Endothelial cell (in vitro differentiated cells): ENCODE measurements around the gene UBL4A. TPM values are rescaled to one million over a fixed set of nuclear protein-coding genes. Genes with fewer than 3 reads are reported as not detected.

Source experiments
- DNase-seq: peaks from one replicate; pipeline ENCODE4 v3.0.0; 2021; ENCODE audit warnings: low spot score
- H3K27ac Mint-ChIP-seq: one replicate; pipeline ENCODE4 v1.8.0; 2021; ENCODE audit warnings: mixed read lengths, inconsistent platforms; ENCODE audit not compliant: unreplicated experiment
- H3K27me3 Mint-ChIP-seq: one replicate; pipeline ENCODE4 v1.8.0; 2021; ENCODE audit warnings: mild to moderate bottlenecking, moderate library complexity, mixed read lengths, inconsistent platforms; ENCODE audit not compliant: unreplicated experiment
- H3K36me3 Mint-ChIP-seq: one replicate; pipeline ENCODE4 v1.8.0; 2021; ENCODE audit warnings: mild to moderate bottlenecking, low read depth, mixed read lengths, inconsistent platforms; ENCODE audit not compliant: unreplicated experiment
- H3K4me1 Mint-ChIP-seq: one replicate; pipeline ENCODE4 v1.8.0; 2021; ENCODE audit warnings: mild to moderate bottlenecking, mixed read lengths, inconsistent platforms; ENCODE audit not compliant: unreplicated experiment
- H3K4me3 Mint-ChIP-seq: one replicate; pipeline ENCODE4 v1.8.0; 2021; ENCODE audit warnings: mild to moderate bottlenecking, mixed read lengths, inconsistent platforms; ENCODE audit not compliant: unreplicated experiment
- H3K9me3 Mint-ChIP-seq: one replicate; pipeline ENCODE4 v1.8.0; 2021; ENCODE audit warnings: mixed read lengths, inconsistent platforms; ENCODE audit not compliant: unreplicated experiment
- total RNA-seq: library from RNA; stranded (reverse); fragmentation: NEBNext Ultra II Directional; extraction: Animal tissue kit (Norgen Biotek cat#: 25700); gene quantifications from one replicate; pipeline ENCODE4 v1.2.1, GENCODE V29; 2021; ENCODE audit not compliant: unreplicated experiment
- TF ChIP-seq, protein P1 (sequence below): fragments of 200-600 bp; sonication (generic); IDR thresholded peaks from one replicate; pipeline ENCODE4 v1.5.0; 2021; ENCODE audit warnings: antibody characterized with exemption; ENCODE audit not compliant: unreplicated experiment

The UBL4A gene
- total RNA-seq, 1 donor from 2014 or later: 16.8 TPM

DNA sequence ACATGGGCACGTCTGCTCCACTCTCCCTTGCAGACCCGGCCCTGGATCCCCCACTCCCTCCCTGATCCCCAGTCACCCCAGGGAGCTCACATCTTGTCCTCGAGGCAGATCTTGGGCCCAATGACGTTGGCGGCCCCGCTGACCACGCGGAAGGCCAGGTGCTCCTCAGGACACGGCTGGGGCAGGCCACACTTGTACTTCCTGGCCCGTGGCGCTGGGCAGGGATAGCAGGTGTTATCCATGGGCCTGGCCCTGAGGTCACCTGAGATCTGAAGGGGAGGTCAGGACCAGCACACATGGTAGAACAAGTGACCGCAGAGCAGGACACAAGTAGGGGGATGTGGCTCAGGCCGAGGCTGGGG lies 21.9 kb upstream of the UBL4A start:
- H3K27me3 Mint-ChIP-seq: no peaks in the 10 kb centered on the region
- H3K4me1 Mint-ChIP-seq: no peaks in the 10 kb centered on the region
- no peak overlapping the region for H3K27ac Mint-ChIP-seq
- no peak for DNase-seq
- H3K4me3 Mint-ChIP-seq: no peak overlapping the region
- no peaks in the 10 kb centered on the region for H3K9me3 Mint-ChIP-seq
- H3K36me3 Mint-ChIP-seq: peaks cover 19% of the 10 kb centered on the region
- TF ChIP-seq, protein P1, sequence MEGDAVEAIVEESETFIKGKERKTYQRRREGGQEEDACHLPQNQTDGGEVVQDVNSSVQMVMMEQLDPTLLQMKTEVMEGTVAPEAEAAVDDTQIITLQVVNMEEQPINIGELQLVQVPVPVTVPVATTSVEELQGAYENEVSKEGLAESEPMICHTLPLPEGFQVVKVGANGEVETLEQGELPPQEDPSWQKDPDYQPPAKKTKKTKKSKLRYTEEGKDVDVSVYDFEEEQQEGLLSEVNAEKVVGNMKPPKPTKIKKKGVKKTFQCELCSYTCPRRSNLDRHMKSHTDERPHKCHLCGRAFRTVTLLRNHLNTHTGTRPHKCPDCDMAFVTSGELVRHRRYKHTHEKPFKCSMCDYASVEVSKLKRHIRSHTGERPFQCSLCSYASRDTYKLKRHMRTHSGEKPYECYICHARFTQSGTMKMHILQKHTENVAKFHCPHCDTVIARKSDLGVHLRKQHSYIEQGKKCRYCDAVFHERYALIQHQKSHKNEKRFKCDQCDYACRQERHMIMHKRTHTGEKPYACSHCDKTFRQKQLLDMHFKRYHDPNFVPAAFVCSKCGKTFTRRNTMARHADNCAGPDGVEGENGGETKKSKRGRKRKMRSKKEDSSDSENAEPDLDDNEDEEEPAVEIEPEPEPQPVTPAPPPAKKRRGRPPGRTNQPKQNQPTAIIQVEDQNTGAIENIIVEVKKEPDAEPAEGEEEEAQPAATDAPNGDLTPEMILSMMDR: no peak

DNA sequence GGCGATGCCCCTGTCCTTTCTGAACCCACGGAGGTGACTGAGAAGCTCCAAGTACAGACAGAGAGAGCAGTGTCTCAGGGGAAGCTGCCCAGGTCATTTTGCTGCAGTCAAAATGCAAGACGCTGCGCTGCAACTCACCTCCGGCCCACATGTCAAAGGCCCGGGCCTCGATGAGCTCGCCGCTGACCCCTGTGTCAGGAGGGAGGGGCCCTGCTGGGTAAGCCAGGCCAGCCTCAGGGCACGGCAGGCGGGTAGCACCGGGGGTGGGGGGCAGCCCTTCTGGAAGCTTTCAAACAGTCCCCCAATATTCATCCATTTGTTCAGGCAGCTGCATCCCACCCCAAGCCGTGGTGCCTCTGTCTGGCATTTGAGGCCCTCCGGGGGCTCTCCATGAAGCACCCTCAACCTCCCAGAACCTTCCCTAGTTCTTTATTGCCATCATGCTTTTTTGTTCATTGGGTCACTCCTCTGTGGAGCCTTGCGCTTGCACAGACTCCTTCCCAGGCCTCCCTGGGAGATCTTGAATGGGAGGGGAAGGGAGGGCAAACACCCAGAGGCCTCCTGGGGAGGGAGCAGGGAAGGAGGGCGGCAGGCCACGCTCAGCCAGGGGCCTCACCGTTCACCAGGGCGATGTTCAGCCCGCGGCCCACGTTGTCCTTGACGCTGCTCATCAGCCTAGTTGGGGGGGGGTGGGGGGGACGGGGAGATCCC lies 21.4 kb upstream of the UBL4A start:
- H3K9me3 Mint-ChIP-seq: no peaks in the 10 kb centered on the region
- H3K4me1 Mint-ChIP-seq: no peaks in the 10 kb centered on the region
- H3K27me3 Mint-ChIP-seq: no peaks in the 10 kb centered on the region
- TF ChIP-seq, protein P1: no peak
- no peak overlapping the region for H3K4me3 Mint-ChIP-seq
- no peak for DNase-seq
- no peak overlapping the region for H3K27ac Mint-ChIP-seq
- peaks cover 19% of the 10 kb centered on the region for H3K36me3 Mint-ChIP-seq

DNA sequence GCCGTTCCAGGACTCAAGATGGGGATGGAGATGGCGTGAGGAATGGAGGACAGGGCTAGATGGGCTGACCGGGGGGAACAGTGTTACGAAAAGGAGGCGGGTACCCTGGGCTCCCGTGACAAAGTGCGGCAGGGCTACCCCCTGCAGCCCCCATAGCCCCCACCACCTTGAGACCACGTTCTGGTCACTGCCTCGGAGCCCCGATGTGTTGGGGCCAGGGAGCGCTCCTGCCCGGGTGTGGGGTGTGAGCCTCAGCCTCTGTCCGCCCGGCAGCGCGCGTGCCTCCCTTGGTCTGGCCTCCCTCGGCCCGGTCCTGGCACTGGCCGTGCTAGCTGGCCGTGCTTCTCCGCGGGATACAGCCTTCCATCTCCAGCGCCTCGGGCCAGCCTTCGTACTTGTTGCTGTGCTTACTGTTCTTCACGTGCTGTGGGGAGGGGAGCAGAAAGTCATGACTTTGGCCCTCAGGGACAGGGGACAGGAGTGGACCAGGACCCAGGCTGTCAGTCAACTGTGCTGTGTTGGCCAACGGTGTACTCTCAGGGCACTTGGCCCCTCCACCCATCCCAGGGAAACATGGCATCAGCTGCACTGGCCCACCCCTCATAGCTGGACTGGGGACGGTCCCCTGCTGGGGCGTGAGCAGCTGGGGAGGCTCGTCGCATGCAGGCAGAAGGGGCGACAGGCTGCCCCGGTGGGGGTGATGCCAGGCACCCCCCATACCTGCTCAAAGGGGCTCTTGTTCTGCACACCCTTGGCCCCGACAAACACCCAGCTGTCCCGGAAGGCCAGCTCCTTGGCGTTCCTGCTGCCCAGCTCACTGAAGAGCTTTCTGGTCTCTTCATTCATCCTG lies 20.3 kb upstream of the UBL4A start:
- Mint-ChIP-seq H3K4me3 (no peak overlapping the region), H3K4me1 (no peaks in the 10 kb centered on the region), H3K27ac (no peak overlapping the region), H3K36me3 (peaks cover 19% of the 10 kb centered on the region), H3K9me3 (no peaks in the 10 kb centered on the region), H3K27me3 (no peaks in the 10 kb centered on the region)
- DNase-seq: no peak
- TF ChIP-seq, protein P1: no peak

DNA sequence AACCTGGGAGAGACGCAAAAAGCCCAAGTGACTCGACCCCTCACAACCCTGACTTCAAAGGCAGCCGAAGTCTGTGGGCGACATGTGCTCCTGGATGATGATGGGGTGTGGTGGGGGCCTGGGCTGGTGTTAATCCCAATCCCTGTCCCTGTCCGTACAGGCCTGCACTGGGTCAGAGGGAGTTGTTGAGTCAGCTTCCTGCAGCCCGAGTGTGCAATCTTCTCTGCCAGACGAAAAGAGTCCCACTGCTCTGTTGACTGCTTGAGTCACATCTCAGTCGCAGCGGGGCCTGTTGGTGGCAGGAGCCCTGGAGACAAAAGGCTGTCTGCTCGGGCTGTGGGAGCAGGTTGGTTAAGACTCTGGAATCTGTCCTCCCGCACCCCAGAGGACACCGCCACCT lies 19.3 kb upstream of the UBL4A start:
- TF ChIP-seq, protein P1: no peak
- Mint-ChIP-seq H3K9me3 (no peaks in the 10 kb centered on the region), H3K4me3 (no peak overlapping the region), H3K4me1 (no peaks in the 10 kb centered on the region), H3K27me3 (no peaks in the 10 kb centered on the region), H3K36me3 (peaks cover 19% of the 10 kb centered on the region), H3K27ac (no peak overlapping the region)
- DNase-seq: no peak

DNA sequence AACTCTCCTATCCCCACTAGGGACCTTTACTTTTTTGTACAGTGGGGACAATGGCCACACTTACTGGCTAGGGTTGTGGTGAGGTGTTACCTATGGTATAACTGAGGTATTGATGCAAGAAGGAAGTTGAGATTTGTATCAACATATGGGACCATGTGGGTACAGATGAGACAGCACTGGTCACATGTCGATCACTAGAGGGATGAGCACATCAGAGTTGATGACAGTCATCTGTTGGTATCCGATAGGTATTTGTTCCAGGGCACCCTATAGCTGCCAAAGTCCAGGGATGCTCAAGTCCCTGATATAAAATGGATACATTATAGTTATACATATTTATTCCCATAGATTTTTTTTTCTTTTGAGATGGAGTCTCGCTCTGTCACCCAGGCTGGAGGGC lies 16.6 kb upstream of the UBL4A start:
- Mint-ChIP-seq H3K27ac (no peak overlapping the region), H3K27me3 (no peaks in the 10 kb centered on the region), H3K36me3 (peaks cover 3% of the 10 kb centered on the region), H3K4me3 (no peak overlapping the region), H3K4me1 (no peaks in the 10 kb centered on the region), H3K9me3 (no peaks in the 10 kb centered on the region)
- TF ChIP-seq, protein P1: no peak
- no peak for DNase-seq
